Measurements from ENCODE around the gene EBF3.

EBF3 gene

GRCh38 chr10:129841071-129841470 lies 123.0 kb downstream of the EBF3 start:
- H3K27me3 Mint-ChIP-seq, result no peaks in the 10 kb centered on the region
- no peaks in the 10 kb centered on the region for H3K36me3 Mint-ChIP-seq (ENCODE audit: low read depth)
- H3K27ac Mint-ChIP-seq, result no peak overlapping the region
- H3K4me3 Mint-ChIP-seq, result no peak overlapping the region
- no peaks in the 10 kb centered on the region for H3K4me1 Mint-ChIP-seq (ENCODE audit: low read depth)
- intact Hi-C loops (cut with micrococcal nuclease), result no loop called here
- H3K9me3 Mint-ChIP-seq, result no peaks in the 10 kb centered on the region

- intact Hi-C loops (cut with micrococcal nuclease), result no loop called here
- Mint-ChIP-seq H3K27me3 (no peaks in the 10 kb centered on the region), H3K9me3 (no peaks in the 10 kb centered on the region), H3K4me3 (no peak overlapping the region), H3K4me1 (ENCODE audit: low read depth) (no peaks in the 10 kb centered on the region), H3K27ac (no peak overlapping the region), H3K36me3 (ENCODE audit: low read depth) (no peaks in the 10 kb centered on the region)
Observed at GRCh38 chr10:129840196-129840590, 123.9 kb downstream of the EBF3 start.

- H3K9me3 Mint-ChIP-seq, result no peaks in the 10 kb centered on the region
Observed at GRCh38 chr10:129839285-129840195, 124.5 kb downstream of the EBF3 start.

GRCh38 chr10:129838794-129839193 lies 125.3 kb downstream of the EBF3 start:
- intact Hi-C loops (cut with micrococcal nuclease), result no loop called here
- Mint-ChIP-seq H3K4me3 (no peak overlapping the region), H3K36me3 (ENCODE audit: low read depth) (no peaks in the 10 kb centered on the region), H3K27me3 (no peaks in the 10 kb centered on the region), H3K9me3 (no peaks in the 10 kb centered on the region), H3K4me1 (ENCODE audit: low read depth) (no peaks in the 10 kb centered on the region), H3K27ac (no peak overlapping the region)

More at GRCh38 chr10:129839285-129840195, 124.5 kb downstream of the EBF3 start:
- H3K27me3 Mint-ChIP-seq, result no peaks in the 10 kb centered on the region
- H3K4me1 Mint-ChIP-seq (ENCODE audit: low read depth), result no peaks in the 10 kb centered on the region
- no peak overlapping the region for H3K27ac Mint-ChIP-seq
- H3K4me3 Mint-ChIP-seq, result no peak overlapping the region
- intact Hi-C loops (cut with micrococcal nuclease), result no loop called here
- H3K36me3 Mint-ChIP-seq (ENCODE audit: low read depth), result no peaks in the 10 kb centered on the region

GRCh38 chr10:129837909-129838582 lies 126.0 kb downstream of the EBF3 start:
- no peak overlapping the region for H3K4me3 Mint-ChIP-seq
- H3K36me3 Mint-ChIP-seq (ENCODE audit: low read depth), result no peaks in the 10 kb centered on the region
- intact Hi-C loops (cut with micrococcal nuclease), result no loop called here
- no peak overlapping the region for H3K27ac Mint-ChIP-seq
- no peaks in the 10 kb centered on the region for H3K9me3 Mint-ChIP-seq
- no peaks in the 10 kb centered on the region for H3K4me1 Mint-ChIP-seq (ENCODE audit: low read depth)
- H3K27me3 Mint-ChIP-seq, result no peaks in the 10 kb centered on the region

GRCh38 chr10:129836253-129836652 lies 127.8 kb downstream of the EBF3 start:
- Mint-ChIP-seq H3K4me3 (no peak overlapping the region), H3K9me3 (no peaks in the 10 kb centered on the region), H3K36me3 (ENCODE audit: low read depth) (no peaks in the 10 kb centered on the region), H3K4me1 (ENCODE audit: low read depth) (no peaks in the 10 kb centered on the region), H3K27ac (no peak overlapping the region), H3K27me3 (no peaks in the 10 kb centered on the region)
- intact Hi-C loops (cut with micrococcal nuclease), result no loop called here

- no peak overlapping the region for H3K27ac Mint-ChIP-seq
- no peaks in the 10 kb centered on the region for H3K27me3 Mint-ChIP-seq
- H3K9me3 Mint-ChIP-seq, result no peaks in the 10 kb centered on the region
- no peak overlapping the region for H3K4me3 Mint-ChIP-seq
- intact Hi-C loops (cut with micrococcal nuclease), result no loop called here
- H3K36me3 Mint-ChIP-seq (ENCODE audit: low read depth), result no peaks in the 10 kb centered on the region
- no peaks in the 10 kb centered on the region for H3K4me1 Mint-ChIP-seq (ENCODE audit: low read depth)
Observed at GRCh38 chr10:129833994-129834739, 129.9 kb downstream of the EBF3 start.

GRCh38 chr10:129833468-129833950 lies 130.6 kb downstream of the EBF3 start:
- H3K27me3 Mint-ChIP-seq, result no peaks in the 10 kb centered on the region
- H3K9me3 Mint-ChIP-seq, result no peaks in the 10 kb centered on the region
- H3K36me3 Mint-ChIP-seq (ENCODE audit: low read depth), result no peaks in the 10 kb centered on the region
- no peaks in the 10 kb centered on the region for H3K4me1 Mint-ChIP-seq (ENCODE audit: low read depth)
- H3K4me3 Mint-ChIP-seq, result no peak overlapping the region
- intact Hi-C loops (cut with micrococcal nuclease), result no loop called here
- no peak overlapping the region for H3K27ac Mint-ChIP-seq

GRCh38 chr10:129832573-129833467 lies 131.3 kb downstream of the EBF3 start:
- intact Hi-C loops (cut with micrococcal nuclease), result no loop called here
- no peak overlapping the region for H3K4me3 Mint-ChIP-seq
- no peak overlapping the region for H3K27ac Mint-ChIP-seq
- no peaks in the 10 kb centered on the region for H3K36me3 Mint-ChIP-seq (ENCODE audit: low read depth)
- H3K9me3 Mint-ChIP-seq, result no peaks in the 10 kb centered on the region
- H3K27me3 Mint-ChIP-seq, result no peaks in the 10 kb centered on the region
- no peaks in the 10 kb centered on the region for H3K4me1 Mint-ChIP-seq (ENCODE audit: low read depth)

GRCh38 chr10:129831150-129831549 lies 132.9 kb downstream of the EBF3 start:
- Mint-ChIP-seq H3K27ac (no peak overlapping the region), H3K4me1 (ENCODE audit: low read depth) (no peaks in the 10 kb centered on the region), H3K9me3 (no peaks in the 10 kb centered on the region), H3K36me3 (ENCODE audit: low read depth) (no peaks in the 10 kb centered on the region), H3K27me3 (no peaks in the 10 kb centered on the region), H3K4me3 (no peak overlapping the region)
- intact Hi-C loops (cut with micrococcal nuclease), result no loop called here

GRCh38 chr10:129825826-129826225 lies 138.2 kb downstream of the EBF3 start:
- Mint-ChIP-seq H3K27me3 (no peaks in the 10 kb centered on the region), H3K27ac (no peak overlapping the region), H3K4me3 (no peak overlapping the region), H3K36me3 (ENCODE audit: low read depth) (no peaks in the 10 kb centered on the region), H3K4me1 (ENCODE audit: low read depth) (no peaks in the 10 kb centered on the region), H3K9me3 (no peaks in the 10 kb centered on the region)
- intact Hi-C loops (cut with micrococcal nuclease), result no loop called here

- H3K36me3 Mint-ChIP-seq (ENCODE audit: low read depth), result no peaks in the 10 kb centered on the region
- intact Hi-C loops (cut with micrococcal nuclease), result no loop called here
- no peaks in the 10 kb centered on the region for H3K4me1 Mint-ChIP-seq (ENCODE audit: low read depth)
- no peaks in the 10 kb centered on the region for H3K27me3 Mint-ChIP-seq
- no peaks in the 10 kb centered on the region for H3K9me3 Mint-ChIP-seq
- H3K4me3 Mint-ChIP-seq, result no peak overlapping the region
- H3K27ac Mint-ChIP-seq, result no peak overlapping the region
Observed at GRCh38 chr10:129825221-129825620, 138.9 kb downstream of the EBF3 start.

GRCh38 chr10:129820451-129820850 lies 143.6 kb downstream of the EBF3 start:
- Mint-ChIP-seq H3K36me3 (ENCODE audit: low read depth) (no peaks in the 10 kb centered on the region), H3K27ac (no peak overlapping the region), H3K9me3 (peaks cover 15% of the 10 kb centered on the region), H3K4me3 (no peak overlapping the region), H3K27me3 (no peaks in the 10 kb centered on the region), H3K4me1 (ENCODE audit: low read depth) (no peaks in the 10 kb centered on the region)
- intact Hi-C loops (cut with micrococcal nuclease), result no loop called here

Measured in dendritic cell treated with granulocyte-macrophage colony-stimulating factor and Interleukin-4, amounts not matched to agents 40 ng/mL and 50 ng/mL, for 4 days (primary cell).